AG04449 (cell line): ENCODE results near the gene PDXK.
A peak's percentile ranks its signal among the peaks of the same experiment; 100 is the strongest.

Source experiments
- CTCF ChIA-PET: fragments of 350-600 bp; formaldehyde crosslinking; extraction: SDS; loops from one replicate; lab custom pipeline; 2021; ENCODE audit warnings: antibody characterized with exemption; lab: Yijun Ruan, JAX
- POLR2A ChIA-PET: fragments of 400-600, 350-600 bp; formaldehyde crosslinking; extraction: SDS; loops from one replicate; lab custom pipeline; 2020; ENCODE audit warnings: antibody characterized with exemption, inconsistent platforms; lab: Yijun Ruan, JAX
- DNase-seq: peaks from one replicate; pipeline ENCODE4 v3.0.0-alpha.2; 2010; ENCODE audit warnings: low read depth, low spot score
- H3K4me3 ChIP-seq: 2 replicates; pipeline ENCODE4 v1.5.1; 2011; ENCODE audit warnings: low read depth, mild to moderate bottlenecking, control low read depth, low read length
- TF ChIP-seq, protein P1 (sequence below): IDR thresholded peaks from one replicate; pipeline ENCODE4 v1.5.1; 2011; ENCODE audit warnings: mild to moderate bottlenecking, moderate library complexity, low read length, control low read depth, inconsistent platforms; ENCODE audit not compliant: insufficient read depth; ENCODE audit errors: missing control alignments

PDXK gene

GRCh38 chr21:43808367-43808766 is 89.4 kb downstream of the PDXK start:
- H3K4me3 ChIP-seq: no peak overlapping the region
- DNase-seq: no peak
- ChIA-PET CTCF (interaction anchor here (0.5 to 4.9 kb wide), 7 partner anchors 11 to 173 kb away, joined by 3 to 29 read pairs (median 5); partner anchors contain the start of gene RRP1), POLR2A (no interaction called here)
- TF ChIP-seq, protein P1, sequence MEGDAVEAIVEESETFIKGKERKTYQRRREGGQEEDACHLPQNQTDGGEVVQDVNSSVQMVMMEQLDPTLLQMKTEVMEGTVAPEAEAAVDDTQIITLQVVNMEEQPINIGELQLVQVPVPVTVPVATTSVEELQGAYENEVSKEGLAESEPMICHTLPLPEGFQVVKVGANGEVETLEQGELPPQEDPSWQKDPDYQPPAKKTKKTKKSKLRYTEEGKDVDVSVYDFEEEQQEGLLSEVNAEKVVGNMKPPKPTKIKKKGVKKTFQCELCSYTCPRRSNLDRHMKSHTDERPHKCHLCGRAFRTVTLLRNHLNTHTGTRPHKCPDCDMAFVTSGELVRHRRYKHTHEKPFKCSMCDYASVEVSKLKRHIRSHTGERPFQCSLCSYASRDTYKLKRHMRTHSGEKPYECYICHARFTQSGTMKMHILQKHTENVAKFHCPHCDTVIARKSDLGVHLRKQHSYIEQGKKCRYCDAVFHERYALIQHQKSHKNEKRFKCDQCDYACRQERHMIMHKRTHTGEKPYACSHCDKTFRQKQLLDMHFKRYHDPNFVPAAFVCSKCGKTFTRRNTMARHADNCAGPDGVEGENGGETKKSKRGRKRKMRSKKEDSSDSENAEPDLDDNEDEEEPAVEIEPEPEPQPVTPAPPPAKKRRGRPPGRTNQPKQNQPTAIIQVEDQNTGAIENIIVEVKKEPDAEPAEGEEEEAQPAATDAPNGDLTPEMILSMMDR: no peak

DNA sequence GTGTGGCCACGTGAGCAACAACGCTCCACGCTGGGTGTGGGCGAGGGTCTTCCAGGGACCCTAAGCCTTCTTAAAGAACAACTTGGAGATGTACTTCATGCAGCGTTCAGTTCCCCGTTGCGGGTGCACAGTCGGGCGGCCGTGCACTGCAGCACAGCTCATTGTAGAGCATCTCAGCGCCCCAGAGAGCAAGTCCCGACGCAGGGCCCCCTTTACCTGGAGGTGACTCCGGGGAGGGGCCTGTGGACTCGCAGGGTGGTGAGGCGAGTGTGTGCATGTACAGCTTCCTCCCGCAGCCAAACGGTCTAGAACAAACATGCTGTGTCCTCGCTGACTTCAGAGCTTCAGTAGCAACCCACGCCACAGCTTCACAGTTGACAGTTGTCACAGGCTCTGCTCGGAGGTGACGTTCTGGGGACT is 89.9 kb downstream of the PDXK start:
- H3K4me3 ChIP-seq: no peak overlapping the region
- no peak for DNase-seq
- TF ChIP-seq, protein P1: no peak
- POLR2A ChIA-PET: interaction anchor here (0.6 kb wide), 1 partner anchor 12 kb away, joined by 3 read pairs; no protein-coding TSS in a partner anchor
- CTCF ChIA-PET: interaction anchor here (0.5 to 4.9 kb wide), 7 partner anchors 10 to 172 kb away, joined by 3 to 29 read pairs (median 5); partner anchors contain the start of gene RRP1

DNA sequence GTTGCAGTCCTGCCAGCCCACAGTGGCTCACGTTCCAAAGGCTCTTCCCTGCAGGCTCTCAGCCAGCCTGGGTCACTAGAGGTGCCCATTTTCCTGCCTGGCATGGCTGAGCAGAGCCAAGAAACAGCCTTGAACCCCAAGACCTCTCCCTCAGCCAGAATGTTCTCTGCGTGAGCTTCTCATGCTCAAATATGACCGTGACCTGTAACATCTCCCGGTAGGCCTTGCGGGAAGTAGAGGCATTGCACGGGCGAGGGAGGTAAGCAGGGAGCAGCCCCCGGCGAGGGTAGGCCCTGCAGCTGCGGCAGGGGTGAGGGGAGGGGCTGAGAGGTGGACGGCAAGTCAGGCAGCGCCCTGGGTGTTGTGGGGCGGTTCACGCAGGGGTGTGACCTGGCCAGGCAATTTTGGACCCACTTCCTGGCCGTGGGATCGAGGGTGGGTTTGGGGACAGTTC is 90.4 kb downstream of the PDXK start:
- ChIA-PET POLR2A (interaction anchor here (0.6 kb wide), 1 partner anchor 12 kb away, joined by 3 read pairs; no protein-coding TSS in a partner anchor), CTCF (interaction anchor here (0.9 to 4.9 kb wide), 6 partner anchors 15 to 172 kb away, joined by 3 to 29 read pairs (median 10); partner anchors contain the start of gene RRP1)
- TF ChIP-seq, protein P1: no peak
- H3K4me3 ChIP-seq: no peak overlapping the region
- no peak for DNase-seq

DNA sequence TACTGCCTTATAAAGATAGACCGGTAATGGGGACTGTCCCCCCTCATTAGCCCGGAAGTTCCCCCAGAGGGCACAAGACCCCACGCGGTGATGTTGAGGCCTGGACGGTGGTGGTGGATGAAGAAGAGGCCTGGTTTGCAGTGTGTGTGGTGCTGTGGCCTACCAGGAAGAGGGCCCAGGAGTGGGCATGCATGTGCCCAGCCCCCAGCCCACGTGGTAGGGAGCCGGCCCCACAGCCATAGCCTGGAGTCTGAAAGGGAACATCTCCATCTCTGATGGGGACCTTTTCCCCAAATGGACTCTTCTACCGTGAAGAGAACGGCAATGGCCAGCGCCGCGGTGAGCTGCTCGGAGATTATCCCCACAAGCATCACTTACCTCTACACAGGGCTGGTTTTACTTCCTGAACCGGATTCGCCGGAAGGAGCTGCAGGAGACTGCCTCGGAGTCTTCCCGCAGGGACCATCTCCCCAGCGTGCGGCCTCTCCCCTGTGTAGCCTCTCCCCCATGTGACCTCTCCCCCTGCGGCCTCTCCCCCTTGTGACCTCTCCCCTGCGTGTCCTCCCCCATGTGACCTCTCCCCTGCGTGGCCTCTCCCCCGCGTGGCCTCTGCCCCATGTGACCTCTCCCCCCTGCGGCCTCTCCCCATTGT is 91.0 kb downstream of the PDXK start:
- H3K4me3 ChIP-seq: no peak overlapping the region
- CTCF ChIA-PET: interaction anchor here (0.7 to 4.9 kb wide), 14 partner anchors 11 to 182 kb away, joined by 3 to 29 read pairs (median 5); partner anchors contain the start of gene RRP1
- DNase-seq: no peak
- TF ChIP-seq, protein P1: no peak
- POLR2A ChIA-PET: no interaction called here

DNA sequence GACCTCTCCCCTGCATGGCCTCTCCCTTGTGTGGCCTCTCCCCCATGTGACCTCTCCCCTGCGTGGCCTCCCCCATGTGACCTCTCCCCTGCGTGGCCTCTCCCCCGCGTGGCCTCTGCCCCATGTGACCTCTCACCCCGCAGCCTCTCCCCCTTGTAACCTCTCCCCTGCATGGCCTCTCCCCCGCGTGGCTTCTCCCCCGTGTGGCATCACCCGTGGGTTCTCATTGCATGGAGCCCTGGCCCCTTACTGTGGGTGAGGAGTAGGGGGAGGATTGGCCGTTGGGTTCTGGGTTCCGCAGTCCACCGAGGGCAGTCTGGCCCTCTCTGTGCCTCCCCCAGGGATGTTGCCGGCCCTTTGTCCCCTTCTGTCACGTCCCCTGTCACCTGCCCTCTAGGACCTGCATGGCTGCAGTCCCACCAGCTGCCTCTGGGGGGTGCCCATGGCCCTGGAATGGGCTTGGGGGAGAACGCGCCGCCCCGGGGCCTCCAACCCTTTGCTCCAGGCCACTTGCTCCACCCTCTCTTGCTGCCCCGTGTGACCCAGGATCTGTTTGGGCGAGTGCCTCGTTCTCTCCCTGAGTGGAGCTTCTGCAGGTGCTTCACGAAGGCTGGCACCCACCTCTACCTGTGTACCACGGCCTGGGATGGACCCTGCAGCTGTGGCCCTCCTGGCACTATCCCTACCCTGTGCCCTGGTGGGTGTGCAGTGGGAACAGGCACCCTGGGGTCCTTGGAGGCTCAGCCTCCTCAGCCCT is 91.8 kb downstream of the PDXK start:
- TF ChIP-seq, protein P1: peak; percentile 96
- no peak overlapping the region for H3K4me3 ChIP-seq
- POLR2A ChIA-PET: no interaction called here
- DNase-seq: no peak
- CTCF ChIA-PET: interaction anchor here (0.7 to 4.9 kb wide), 19 partner anchors 11 to 214 kb away, joined by 3 to 29 read pairs (median 4); partner anchors contain the start of gene RRP1
